HG03457 (cell line): ENCODE results near the gene ERP29.
"Not testable (repeated sequence)": the region's sequence is repeated elsewhere in the genome, so short reads cannot be mapped to it uniquely, and the experiment has no call there.

ENCODE experiments used
- ATAC-seq: cut with Tn5 transposase; IDR thresholded peaks from one replicate; pipeline ENCODE4 v1.9.1; 2021; ENCODE audit warnings: moderate number of reproducible peaks; ENCODE audit not compliant: unreplicated experiment

Gene ERP29

DNA sequence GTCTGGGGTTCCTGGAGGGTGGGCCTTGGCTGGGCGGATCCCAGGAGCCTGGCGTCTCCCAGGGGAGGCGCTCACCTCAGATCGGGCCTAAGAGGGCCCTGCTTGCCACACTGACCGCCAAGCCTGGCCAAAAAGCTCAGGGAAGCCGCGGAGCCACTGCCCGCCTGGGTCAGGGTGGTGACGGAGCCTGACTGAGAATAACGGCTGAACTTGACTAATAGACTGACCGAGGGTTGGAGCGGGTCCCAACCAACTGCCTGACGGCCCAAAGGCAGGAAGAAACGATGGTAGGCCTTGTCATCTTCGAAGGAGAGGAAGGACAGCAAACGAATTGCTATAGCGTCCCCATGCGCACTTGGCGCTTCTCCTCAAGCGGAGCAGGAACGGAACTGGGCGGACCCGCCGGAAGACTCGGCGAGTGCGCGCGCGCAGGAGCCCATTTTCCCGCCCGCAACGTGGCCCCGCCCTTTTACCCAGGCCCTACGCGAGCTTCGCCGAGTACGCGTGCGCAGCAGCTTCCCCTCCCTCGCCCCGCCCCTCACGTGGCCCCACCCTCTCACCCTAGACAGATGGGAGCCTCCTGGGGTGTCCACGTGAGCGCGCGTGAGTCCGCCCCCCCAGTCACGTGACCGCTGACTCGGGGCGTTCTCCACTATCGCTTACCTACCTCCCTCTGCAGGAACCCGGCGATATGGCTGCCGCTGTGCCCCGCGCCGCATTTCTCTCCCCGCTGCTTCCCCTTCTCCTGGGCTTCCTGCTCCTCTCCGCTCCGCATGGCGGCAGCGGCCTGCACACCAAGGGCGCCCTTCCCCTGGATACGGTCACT lies at the start of gene ERP29, which contains the start of gene TMEM116:
TSS of gene ERP29 (plus strand) at position 652 of the 826 bp plus-strand sequence. CDS start at position 692, 40 bp downstream.
TSS of gene TMEM116 (minus strand) at position 391 of the 826 bp plus-strand sequence. CDS start 7,895 bp downstream, outside the sequence.
- ATAC-seq, result peak; percentile 62

DNA sequence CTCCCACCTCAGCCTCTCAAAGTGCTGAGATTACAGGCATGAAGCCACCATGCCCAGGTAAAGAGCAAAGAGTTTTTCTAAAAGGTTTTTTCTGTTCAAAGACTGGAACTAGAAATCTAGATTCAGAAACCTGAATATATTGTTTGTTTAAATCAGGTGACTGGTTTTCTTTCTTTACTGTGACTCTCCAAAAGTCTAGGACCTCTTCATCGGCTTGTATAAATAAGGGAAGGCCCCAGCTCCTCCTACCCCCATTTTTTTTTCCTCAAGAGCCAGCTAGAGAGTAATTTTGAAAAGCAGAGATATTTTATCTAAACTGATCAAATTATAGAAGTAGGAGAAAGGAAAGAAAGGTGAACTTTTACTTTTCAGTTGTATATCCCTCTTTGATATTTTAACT lies 48.3 kb upstream of the ERP29 start:
- no peak for ATAC-seq

GRCh38 chr12:111971800-111972199 lies 41.4 kb upstream of the ERP29 start:
- ATAC-seq, result no peak

GRCh38 chr12:111975161-111975931 lies 37.9 kb upstream of the ERP29 start:
- no peak for ATAC-seq

DNA sequence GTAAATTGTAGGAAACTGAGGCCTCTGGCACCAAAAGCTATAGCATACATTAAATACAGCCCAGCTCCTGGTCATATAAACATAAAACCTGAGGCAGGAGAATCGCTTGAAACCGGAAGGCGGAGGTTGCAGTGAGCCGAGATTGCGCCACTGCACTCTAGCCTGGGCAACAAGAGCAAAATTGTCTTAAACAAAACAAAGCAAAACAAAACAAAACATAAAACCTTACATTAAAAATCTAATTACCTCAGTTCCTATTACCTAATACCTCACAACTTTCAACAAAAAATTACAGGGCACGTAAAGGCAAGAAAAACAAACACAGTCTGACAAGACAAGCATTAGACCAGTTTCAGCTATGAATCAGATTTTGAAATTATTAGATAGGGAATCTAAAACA lies 36.9 kb upstream of the ERP29 start:
- no peak for ATAC-seq

- no peak for ATAC-seq
Measured at GRCh38 chr12:111976860-111977259, 36.4 kb upstream of the ERP29 start.

GRCh38 chr12:111978545-111978944 lies 34.7 kb upstream of the ERP29 start:
- no peak for ATAC-seq

- ATAC-seq, result no peak
Measured at GRCh38 chr12:111980598-111980997, 32.6 kb upstream of the ERP29 start.

DNA sequence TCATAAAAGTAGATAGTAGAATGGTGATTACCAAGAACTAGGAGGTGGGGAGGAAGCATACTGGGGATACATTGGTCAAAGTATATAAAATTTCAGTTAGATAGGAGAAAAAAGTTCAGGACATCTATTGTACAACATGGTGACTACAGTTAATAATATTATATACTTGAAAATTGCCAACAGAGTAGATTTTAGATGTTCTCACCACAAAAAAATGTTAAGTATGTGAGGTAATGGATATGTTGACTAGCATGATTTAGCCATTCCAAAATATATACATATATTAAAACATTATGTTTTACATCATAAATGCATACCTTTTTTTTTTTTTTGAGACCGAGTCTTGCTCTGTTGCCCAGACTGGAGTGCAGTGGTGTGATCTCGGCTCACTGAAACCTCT lies 31.2 kb upstream of the ERP29 start:
- no peak for ATAC-seq

DNA sequence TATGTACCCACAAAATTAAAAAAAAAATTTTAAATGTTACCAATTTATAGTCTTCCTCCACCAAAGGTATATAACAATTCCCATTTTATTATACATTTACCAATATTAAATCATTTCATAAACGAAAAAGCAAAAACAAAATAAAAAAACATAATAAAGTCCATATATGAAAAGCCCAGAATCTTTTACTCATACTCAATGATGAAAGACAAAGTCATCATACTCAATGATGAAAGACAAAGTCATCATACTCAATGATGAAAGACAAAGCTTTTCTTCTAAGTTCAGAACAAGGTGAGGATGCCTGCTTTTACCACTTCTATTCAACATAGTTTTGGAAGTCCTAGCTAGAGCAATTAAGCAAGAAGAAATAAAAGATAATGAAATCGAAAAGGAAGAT lies 28.4 kb upstream of the ERP29 start:
- no peak for ATAC-seq

DNA sequence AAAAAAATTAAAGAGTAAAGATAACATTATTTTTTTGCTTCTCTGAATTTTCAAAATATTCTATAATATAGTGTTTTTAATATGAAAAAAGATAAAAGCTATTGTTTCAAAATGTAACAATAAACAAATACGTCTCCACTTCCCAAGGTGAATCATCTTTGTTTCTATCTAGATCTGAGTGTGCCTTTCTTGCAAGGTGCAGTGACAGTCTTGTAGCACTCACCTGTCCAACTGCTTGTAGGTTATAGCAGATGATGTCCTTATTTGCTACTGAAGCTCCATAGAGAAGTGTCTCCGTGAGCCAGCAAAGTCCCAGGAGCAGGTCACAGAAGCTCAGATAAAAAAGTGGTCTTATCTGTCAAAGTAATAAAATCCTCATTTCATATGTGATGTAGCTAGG lies 21.7 kb upstream of the ERP29 start:
- ATAC-seq, result no peak

- ATAC-seq, result no peak
Measured at GRCh38 chr12:111991946-111992345, 21.3 kb upstream of the ERP29 start.

GRCh38 chr12:111992464-111992863 lies 20.8 kb upstream of the ERP29 start:
- no peak for ATAC-seq

- ATAC-seq, result no peak
Measured at GRCh38 chr12:111993292-111994150, 19.7 kb upstream of the ERP29 start.

DNA sequence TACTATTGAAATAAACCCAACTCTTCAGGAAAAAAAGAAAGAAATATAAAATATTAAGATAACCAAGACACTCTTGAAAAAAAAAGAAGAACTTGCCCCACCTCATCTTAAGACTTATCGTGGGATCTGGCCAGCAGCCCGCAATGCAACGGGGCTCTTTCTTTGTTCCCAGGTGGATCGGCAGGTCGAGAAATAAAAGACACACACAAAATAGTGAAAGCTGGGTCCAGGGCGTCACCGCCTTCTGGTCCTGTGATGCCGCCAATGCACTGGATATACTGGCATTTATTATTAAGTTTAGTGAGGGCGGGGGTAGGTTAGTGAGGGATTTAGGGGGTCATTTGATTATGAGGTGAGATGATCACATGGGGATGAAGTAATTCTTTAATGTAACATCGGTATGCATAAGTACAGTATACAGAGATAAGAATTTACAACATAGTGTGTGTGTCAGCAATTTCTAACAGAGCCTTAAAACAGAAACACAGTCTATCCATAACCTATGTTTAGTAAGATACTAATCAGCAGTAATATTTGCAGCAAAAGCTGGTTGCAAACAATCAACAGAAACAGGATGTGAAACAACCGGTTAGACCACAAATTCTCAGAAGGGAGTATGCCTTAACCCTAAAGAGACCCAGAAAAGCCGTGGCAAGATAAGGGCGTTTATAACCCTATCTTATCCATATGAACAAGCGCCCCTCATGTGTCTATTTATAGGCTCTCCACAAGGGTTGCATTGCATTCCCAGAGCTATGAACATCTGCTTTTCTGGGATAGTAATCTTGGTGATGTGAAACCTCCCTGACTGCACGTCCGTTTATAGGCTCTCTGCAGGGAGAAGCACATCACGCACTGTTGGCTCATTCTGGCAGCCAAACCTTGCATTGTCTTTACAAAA lies 18.8 kb upstream of the ERP29 start:
- ATAC-seq, result not testable (repeated sequence)

DNA sequence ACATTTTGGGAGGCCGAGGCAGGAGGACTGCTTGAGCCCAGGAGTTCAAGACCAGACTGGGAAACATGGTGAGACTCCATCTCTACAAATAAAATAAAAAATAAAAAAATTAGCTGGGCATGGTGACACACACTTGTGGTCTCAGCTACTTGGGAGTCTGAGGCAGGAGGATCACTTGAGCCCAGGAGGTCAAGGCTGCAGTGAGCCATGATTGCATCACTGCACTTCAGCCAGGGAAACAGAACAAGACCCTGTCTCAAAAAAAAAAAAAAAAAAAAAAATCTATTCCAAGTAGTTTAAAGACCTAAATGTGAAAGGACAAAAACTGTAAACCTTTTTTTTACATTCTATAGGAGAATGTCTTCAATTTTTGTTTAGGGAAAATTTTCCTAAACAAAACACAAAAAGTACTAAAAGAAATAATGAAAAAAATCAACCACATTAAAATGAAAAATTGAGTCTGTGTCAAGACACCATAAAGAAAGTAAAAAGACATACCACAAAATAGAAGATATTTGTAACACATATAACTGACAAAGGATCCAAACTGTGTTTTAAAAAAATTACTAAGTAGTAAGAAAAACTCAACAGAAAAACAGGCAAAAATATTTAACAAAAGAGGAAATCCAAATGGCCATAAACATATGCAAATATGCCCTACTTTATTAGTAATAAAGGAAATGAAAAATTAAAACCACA lies 17.3 kb upstream of the ERP29 start:
- no peak for ATAC-seq

GRCh38 chr12:111997300-111997699 lies 15.9 kb upstream of the ERP29 start:
- ATAC-seq, result no peak

- no peak for ATAC-seq
Measured at GRCh38 chr12:111998015-111998414, 15.2 kb upstream of the ERP29 start.

GRCh38 chr12:111999129-111999528 lies 14.1 kb upstream of the ERP29 start:
- ATAC-seq, result not testable (repeated sequence)
